DOHH2 (cell line): Measurements from ENCODE around the gene TBC1D4.

Source experiments
- H3F3A ChIP-seq: fragments of 200-600 bp; sonication (generic), shearing (Covaris generic); 2 replicates; pipeline ENCODE4 v1.6.0; 2016; ENCODE audit warnings: antibody characterized with exemption, mild to moderate bottlenecking; ENCODE audit not compliant: control insufficient read depth, insufficient read depth
- H3K27ac ChIP-seq: fragments of 200-600 bp; sonication (generic); 2 replicates; pipeline ENCODE4 v1.5.1; 2014; ENCODE audit warnings: low read depth, mild to moderate bottlenecking, low read length, moderate library complexity
- H3K27me3 ChIP-seq: fragments of 200-600 bp; sonication (generic); 2 replicates; pipeline ENCODE4 v1.6.1; 2014; ENCODE audit warnings: mild to moderate bottlenecking, low read length, mixed read lengths; ENCODE audit not compliant: control insufficient read depth
- H3K36me3 ChIP-seq: fragments of 200-600 bp; sonication (generic); 2 replicates; pipeline ENCODE4 v1.6.1; 2014; ENCODE audit warnings: mild to moderate bottlenecking, low read length, moderate library complexity, mixed read lengths; ENCODE audit not compliant: control insufficient read depth
- H3K4me1 ChIP-seq: fragments of 200-600 bp; sonication (generic); 2 replicates; pipeline ENCODE4 v1.6.1; 2014; ENCODE audit warnings: mild to moderate bottlenecking, low read length, mixed read lengths; ENCODE audit not compliant: control insufficient read depth
- H3K4me2 ChIP-seq: fragments of 200-600 bp; sonication (generic); 2 replicates; pipeline ENCODE4 v1.6.0; 2014; ENCODE audit warnings: mild to moderate bottlenecking, low read length, moderate library complexity
- H3K4me3 ChIP-seq: fragments of 200-600 bp; sonication (generic); 2 replicates; pipeline ENCODE4 v1.5.1; 2014; ENCODE audit warnings: mild to moderate bottlenecking, low read length, mixed read lengths
- H3K79me2 ChIP-seq: fragments of 200-600 bp; sonication (generic); 2 replicates; pipeline ENCODE4 v1.6.1; 2014; ENCODE audit warnings: mild to moderate bottlenecking, low read length, mixed read lengths; ENCODE audit not compliant: control insufficient read depth
- H3K9me2 ChIP-seq: fragments of 200-600 bp; sonication (generic); replicated peaks from 2 replicates; pipeline ENCODE4 v1.6.1; 2014; ENCODE audit warnings: mild to moderate bottlenecking, low read length, mixed read lengths; ENCODE audit not compliant: control insufficient read depth
- H3K9me3 ChIP-seq: fragments of 200-600 bp; sonication (generic); 2 replicates; pipeline ENCODE4 v1.6.1; 2014; ENCODE audit warnings: antibody characterized with exemption, low read length, mixed read lengths; ENCODE audit not compliant: control insufficient read depth, insufficient read depth
- H4K20me1 ChIP-seq: fragments of 200-600 bp; sonication (generic); 2 replicates; pipeline ENCODE4 v1.6.0; 2014; ENCODE audit warnings: low read depth, mild to moderate bottlenecking, antibody characterized with exemption, low read length, moderate library complexity; ENCODE audit not compliant: control insufficient read depth, insufficient read depth
- CTCF ChIP-seq: fragments of 200-600 bp; sonication (generic); IDR thresholded peaks from one replicate; pipeline ENCODE4 v1.5.1; 2014; ENCODE audit warnings: antibody characterized with exemption, mild to moderate bottlenecking, low read depth, low read length; ENCODE audit not compliant: poor library complexity, severe bottlenecking
- EZH2phosphoT487 ChIP-seq: fragments of 200-600 bp; sonication (generic); IDR thresholded peaks from 2 replicates; pipeline ENCODE4 v1.6.1; 2017; ENCODE audit warnings: borderline replicate concordance, mild to moderate bottlenecking, antibody characterized with exemption, low read length, moderate library complexity, mixed read lengths

Gene TBC1D4

GRCh38 chr13:75474956-75475355 is 7.0 kb downstream of the TBC1D4 start:
- no peak for TF ChIP-seq EZH2phosphoT487
- no peak for TF ChIP-seq CTCF
- Histone ChIP-seq H3K27ac (no peak overlapping the region), H3K4me1 (peaks cover 73% of the 10 kb centered on the region), H3K79me2 (peaks cover 100% of the 10 kb centered on the region), H3K27me3 (no peaks in the 10 kb centered on the region), H3K9me3 (no peaks in the 10 kb centered on the region), H3K9me2 (no peaks in the 10 kb centered on the region), H3K4me3 (no peak overlapping the region), H3F3A (peaks cover 4% of the 10 kb centered on the region; the same call in 1 of the 2 replicates), H3K36me3 (peaks cover 75% of the 10 kb centered on the region), H3K4me2 (peak overlapping the region; percentile 20; the same call in 1 of the 2 replicates), H4K20me1 (peaks cover 45% of the 10 kb centered on the region)

- Histone ChIP-seq H3K27ac (no peak overlapping the region), H3K27me3 (no peaks in the 10 kb centered on the region), H3K4me3 (no peak overlapping the region), H3K79me2 (peaks cover 100% of the 10 kb centered on the region), H3K9me3 (no peaks in the 10 kb centered on the region), H3K9me2 (no peaks in the 10 kb centered on the region), H3F3A (peaks cover 8% of the 10 kb centered on the region; the same call in 1 of the 2 replicates), H3K4me2 (no peak overlapping the region; the same call in 1 of the 2 replicates), H3K36me3 (peaks cover 75% of the 10 kb centered on the region), H4K20me1 (peaks cover 34% of the 10 kb centered on the region; the same call in 1 of the 2 replicates), H3K4me1 (peaks cover 75% of the 10 kb centered on the region)
- TF ChIP-seq CTCF (no peak), EZH2phosphoT487 (no peak)
Measured at GRCh38 chr13:75473468-75473867, 8.5 kb downstream of the TBC1D4 start.

- Histone ChIP-seq H3K79me2 (peaks cover 100% of the 10 kb centered on the region), H3F3A (peaks cover 8% of the 10 kb centered on the region; the same call in 1 of the 2 replicates), H3K4me3 (no peak overlapping the region), H3K36me3 (peaks cover 71% of the 10 kb centered on the region), H3K9me3 (no peaks in the 10 kb centered on the region), H4K20me1 (peaks cover 20% of the 10 kb centered on the region; the same call in 1 of the 2 replicates), H3K4me1 (peaks cover 55% of the 10 kb centered on the region), H3K4me2 (no peak overlapping the region), H3K27ac (no peak overlapping the region), H3K27me3 (no peaks in the 10 kb centered on the region), H3K9me2 (no peaks in the 10 kb centered on the region)
- TF ChIP-seq EZH2phosphoT487: no peak
- TF ChIP-seq CTCF: no peak
Measured at GRCh38 chr13:75470676-75471075, 11.3 kb downstream of the TBC1D4 start.
